NOMO-1 treated with dmso at 0.1 percent for 144 hours (cell line): Measurements from ENCODE around the gene TENM3.
A peak's percentile ranks its signal among the peaks of the same experiment; 100 is the strongest.
"Not testable (repeated sequence)": the region's sequence is repeated elsewhere in the genome, so short reads cannot be mapped to it uniquely, and the experiment has no call there.

Experiments
- DNase-seq: peaks from one replicate; lab custom pipeline; 2025; ENCODE audit not compliant: unreplicated experiment; lab: John Stamatoyannopoulos, UW

The TENM3 gene

GRCh38 chr4:182804131-182804530 lies 560.9 kb downstream of the TENM3 start:
- no peak for DNase-seq

DNA sequence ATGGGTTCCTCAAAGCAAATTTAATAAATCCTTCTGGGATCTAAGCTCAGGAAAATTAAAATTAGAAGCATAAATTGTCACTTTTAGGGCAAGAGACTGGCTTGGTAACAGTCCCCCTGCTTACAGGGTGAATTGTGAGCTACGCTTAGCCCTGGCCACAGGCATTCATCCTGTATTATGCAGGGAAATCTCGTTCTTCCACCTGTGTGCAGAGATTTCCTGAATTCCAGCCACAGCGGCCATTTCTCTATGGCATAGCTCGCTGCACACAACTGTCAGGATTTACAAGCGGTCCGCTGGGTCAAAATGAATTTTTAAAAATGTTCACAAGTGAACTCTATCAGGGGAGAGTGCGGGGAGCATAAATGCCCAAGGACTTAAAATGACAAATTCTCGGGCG lies 562.1 kb downstream of the TENM3 start:
- DNase-seq: no peak

DNA sequence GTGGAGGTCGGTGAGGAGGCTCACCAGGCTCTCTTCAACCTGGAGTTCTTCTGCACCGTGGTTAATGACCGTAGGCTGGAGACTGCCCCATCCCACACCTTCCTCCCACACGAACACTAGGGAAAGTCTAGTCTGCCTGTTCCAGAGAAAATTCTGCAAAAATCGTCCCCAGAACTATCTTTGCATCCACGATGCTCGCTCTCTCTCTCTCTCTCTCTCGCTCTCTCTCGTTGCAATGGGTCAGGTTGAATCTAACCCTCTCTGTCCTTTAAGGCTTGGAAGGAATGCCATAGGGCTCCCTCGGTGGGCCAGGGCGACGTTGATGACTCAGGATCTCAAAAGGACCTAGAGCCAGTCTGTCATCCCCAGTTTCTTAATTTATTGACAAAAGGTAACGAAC lies 562.5 kb downstream of the TENM3 start:
- DNase-seq: no peak

DNA sequence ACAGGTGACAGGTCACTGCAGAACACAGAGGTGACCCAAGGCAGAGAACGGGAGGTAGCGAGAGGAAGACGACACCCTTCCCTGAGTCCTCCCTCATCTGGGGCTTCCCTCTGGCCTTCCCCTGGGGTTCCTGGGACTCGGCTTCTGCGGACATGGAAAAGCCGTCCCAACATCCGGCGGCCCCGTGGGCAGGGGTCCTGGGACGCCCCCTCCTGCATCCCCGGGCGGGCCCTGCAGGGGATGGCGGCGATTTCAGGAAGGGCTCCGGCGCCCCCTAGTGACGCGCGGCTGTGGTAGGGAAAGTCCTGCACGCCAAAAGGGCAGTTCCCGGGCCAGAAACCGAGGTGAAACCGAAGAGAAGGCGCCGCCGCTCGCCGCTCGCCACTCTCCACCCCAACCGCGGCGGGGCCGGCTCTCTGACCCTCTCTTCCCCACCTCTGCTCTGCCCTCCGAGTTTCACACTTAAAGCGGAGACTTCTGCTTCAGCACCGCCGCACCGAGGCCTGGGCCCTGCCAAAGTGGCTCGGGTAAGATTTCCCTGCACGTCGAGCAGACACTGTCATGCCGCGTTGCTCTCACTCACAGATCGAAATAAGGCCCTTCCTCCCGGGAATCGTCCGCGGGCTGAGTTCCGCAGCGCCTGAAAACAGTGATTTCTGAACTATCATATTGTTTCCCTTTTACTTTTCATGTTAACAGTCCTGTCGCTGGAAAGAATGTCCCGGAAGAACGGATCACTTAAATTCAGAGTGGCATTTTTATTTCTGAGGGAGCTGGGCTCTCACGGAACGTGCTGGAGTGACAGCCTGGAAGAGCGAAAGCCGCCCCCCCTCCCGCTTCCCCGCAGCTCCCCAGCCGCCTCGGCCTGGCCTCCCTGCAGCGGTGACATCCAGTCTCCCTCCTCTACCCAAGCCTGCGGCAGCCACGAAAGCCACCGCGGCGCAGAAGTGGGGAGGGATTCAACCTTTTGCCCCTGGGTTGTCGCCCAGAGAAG lies 563.4 kb downstream of the TENM3 start:
- DNase-seq: peak; percentile 57

- no peak for DNase-seq
Observed at GRCh38 chr4:182807346-182807745, 564.1 kb downstream of the TENM3 start.

DNA sequence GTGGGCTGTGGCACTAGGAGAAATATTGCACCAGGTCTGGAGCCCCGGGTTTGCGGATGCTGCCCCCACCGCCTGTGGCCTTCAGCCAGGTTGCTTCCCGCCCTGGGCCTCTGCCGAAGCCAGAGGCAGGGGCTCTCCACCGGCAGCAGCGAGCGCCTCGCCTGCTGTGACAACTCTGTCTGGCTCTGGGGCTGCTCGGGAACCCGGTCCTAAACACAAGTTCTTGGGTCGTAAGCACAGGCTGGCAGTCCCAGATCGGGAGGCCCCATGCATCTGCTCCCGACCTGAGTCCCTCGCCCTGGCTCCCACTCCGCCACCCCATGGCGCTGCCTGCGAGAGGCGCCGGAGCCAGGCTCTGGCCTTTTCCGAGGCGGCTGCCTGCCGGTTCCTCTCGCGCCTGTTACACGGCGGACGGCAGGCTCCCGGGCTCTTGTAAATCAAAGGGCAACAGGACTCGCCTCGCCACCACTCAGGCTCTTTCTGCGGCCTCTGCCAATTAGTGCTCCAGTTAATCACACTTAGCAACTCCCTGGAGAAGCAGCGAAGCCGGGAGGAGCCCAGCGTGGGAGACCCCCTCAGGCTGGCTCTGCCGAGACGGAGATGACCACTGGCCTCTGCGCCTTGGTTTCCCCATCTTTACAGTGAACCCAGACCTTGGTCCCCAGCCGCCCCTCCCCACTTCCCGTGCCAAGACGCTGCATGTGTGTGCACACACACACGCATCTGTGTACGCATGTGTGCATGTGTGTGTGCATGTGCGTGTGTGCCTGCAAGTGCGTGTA lies 564.8 kb downstream of the TENM3 start:
- DNase-seq: no peak

DNA sequence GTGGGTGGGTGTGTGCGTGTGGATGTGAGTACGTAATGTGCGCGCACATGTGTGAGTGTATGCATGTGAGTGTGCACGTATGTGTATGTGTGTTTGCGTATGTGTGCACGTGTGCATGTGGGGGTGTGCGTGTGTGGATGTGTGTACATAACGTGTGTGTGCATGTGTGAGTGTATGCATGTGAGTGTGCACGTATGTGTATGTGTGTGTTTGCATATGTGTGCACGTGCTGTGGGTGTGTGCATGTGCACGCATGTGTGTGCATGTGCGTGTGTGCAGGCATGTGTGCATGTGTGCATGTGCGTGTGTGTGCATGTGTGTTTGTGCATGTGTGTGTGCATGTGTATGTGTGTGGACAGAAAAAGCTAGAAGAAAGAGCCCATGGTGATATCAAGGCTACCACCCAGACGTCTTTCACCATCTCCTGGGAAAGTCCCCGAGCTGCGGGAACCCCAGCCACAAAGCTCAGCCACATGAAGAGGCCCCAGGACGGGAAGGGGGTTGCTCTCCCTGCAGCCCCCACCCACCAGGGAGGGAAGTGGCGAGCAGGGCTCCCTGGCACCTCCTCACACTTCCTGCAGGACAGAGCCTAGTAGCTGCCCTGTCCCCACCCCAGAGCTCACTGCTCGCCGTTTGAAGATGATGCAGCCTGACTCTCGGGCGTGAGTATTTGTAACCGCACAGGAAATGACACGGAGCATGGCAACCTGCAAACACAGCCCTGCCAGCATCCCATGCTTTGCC lies 565.6 kb downstream of the TENM3 start:
- DNase-seq: peak; percentile 73

- no peak for DNase-seq
Observed at GRCh38 chr4:182809417-182810102, 566.4 kb downstream of the TENM3 start.

DNA sequence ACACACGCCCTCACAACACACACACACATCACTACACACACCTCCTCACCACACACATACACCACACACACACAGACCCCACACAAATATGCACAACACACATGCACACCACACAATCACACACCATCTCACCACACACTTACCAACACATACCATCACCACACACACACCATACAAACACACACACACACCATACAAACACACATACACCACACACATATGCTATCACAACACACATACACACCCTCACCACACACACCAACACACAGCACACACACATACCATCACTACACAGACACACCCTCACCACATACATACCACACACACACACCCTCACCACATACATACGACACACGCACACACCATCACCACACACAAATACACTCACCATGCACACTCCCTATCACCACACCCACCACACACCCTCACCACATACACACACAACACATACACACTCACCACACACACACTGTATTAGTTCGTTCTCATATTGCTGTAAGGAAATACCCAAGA lies 567.0 kb downstream of the TENM3 start:
- DNase-seq: no peak

DNA sequence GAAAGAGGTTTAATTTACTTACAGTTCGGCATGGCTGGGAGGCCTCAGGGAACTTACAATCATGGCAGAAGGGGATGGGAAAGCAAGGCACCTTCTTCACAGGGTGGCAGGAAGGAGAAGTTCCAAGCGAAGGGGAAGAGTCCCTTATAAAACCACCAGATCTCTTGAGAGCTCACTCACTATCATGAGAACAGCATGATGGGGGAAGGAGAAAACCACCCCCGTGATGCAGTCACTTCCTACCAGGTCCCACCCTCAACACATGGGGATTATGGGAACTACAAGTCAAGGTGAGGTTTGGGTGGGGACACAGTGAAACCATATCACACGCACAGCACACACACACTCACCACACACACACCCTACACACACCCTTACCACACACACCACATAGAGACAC lies 569.7 kb downstream of the TENM3 start:
- DNase-seq: no peak

GRCh38 chr4:182814065-182814464 lies 570.9 kb downstream of the TENM3 start:
- DNase-seq: not testable (repeated sequence)

- DNase-seq: no peak
Observed at GRCh38 chr4:182818926-182819730, 575.9 kb downstream of the TENM3 start.

DNA sequence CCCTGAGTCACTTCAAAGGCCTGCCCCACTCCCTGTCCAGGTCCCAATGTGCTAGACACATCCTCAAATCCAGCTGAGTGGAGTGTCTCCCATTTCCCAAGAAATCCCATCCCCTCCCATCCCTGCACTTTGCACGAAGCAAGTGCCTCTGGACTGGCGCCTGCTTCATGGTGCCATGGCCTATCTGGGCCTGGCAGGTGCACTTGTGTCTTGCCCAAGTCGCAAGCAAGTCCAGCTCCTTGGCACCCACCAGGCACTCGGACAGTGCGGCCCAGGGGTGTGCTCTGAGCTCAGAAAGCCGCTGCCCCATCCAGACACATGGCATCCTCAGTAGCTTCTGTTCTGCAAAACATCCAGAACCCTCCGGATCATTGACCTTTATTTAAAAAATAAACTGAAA lies 576.5 kb downstream of the TENM3 start:
- no peak for DNase-seq

GRCh38 chr4:182822554-182822953 lies 579.4 kb downstream of the TENM3 start:
- DNase-seq: no peak

GRCh38 chr4:182823576-182823975 lies 580.4 kb downstream of the TENM3 start:
- DNase-seq: no peak

DNA sequence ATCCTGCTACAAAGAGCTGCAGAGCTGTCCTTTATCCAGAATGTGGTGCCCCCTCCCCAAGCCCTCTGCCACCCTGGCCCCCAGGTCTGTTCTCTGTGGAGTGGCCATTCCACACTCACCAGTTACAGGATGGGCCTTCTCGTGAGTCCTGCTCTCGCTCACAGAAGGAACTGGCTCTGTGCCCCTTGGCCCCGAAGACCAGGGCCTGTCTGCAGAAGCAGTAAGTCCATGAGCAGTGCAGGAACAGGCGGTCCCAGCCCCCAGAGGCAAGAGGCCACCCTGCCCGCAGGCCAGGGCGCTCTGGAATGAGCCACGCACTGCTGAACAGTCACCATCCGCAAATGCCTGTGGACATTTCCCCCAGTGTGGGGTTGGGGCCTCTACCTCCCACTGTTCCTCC lies 581.8 kb downstream of the TENM3 start:
- DNase-seq: no peak

- DNase-seq: no peak
Observed at GRCh38 chr4:182825786-182826185, 582.6 kb downstream of the TENM3 start.

DNA sequence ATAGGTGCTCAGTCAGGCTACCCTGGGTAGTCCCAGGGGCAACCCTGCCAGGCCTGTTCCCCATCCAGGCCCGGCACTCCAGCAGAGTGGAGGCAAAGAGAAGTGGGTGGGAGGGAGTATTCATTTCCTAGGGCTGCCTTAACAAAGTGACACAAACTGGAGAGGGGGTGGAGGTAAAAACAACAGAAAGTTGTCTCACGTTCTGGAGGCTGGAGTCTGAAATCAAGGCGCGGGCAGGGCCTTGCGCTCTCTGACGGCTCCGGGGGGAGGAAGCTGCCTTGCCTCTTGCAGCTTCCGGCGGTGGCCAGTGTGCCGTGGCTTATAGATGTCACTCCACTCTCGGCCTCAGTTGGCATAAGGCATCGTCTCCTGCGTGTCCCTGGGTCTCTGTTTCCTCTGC lies 583.2 kb downstream of the TENM3 start:
- no peak for DNase-seq

GRCh38 chr4:182827166-182827565 lies 584.0 kb downstream of the TENM3 start:
- no peak for DNase-seq

- no peak for DNase-seq
Observed at GRCh38 chr4:182827954-182828353, 584.8 kb downstream of the TENM3 start.
